ENCODE data around the gene DDX54.

The DDX54 gene

GRCh38 chr12:113140706-113141105 is 44.6 kb downstream of the DDX54 start:
- Histone ChIP-seq H4K20me1 (ENCODE audit: insufficient read depth, low read length) (no peaks in the 10 kb centered on the region), H3K9me2 (ENCODE audit: low read depth, low read length) (no peaks in the 10 kb centered on the region), H3F3A (ENCODE audit: insufficient read depth, low read length) (no peaks in the 10 kb centered on the region), H3K4me1 (ENCODE audit: insufficient read depth, low read length, severe bottlenecking) (peaks cover 52% of the 10 kb centered on the region), H3K27ac (ENCODE audit: low read depth, low read length, poor library complexity, severe bottlenecking) (peak overlapping the region; percentile 89), H3K9me3 (ENCODE audit: low read length) (no peaks in the 10 kb centered on the region), H3K4me2 (ENCODE audit: low read length) (peak overlapping the region; percentile 37), H3K4me3 (ENCODE audit: low read depth, low read length, poor library complexity, severe bottlenecking) (no peak overlapping the region), H3K27me3 (ENCODE audit: insufficient read depth, low read length) (no peaks in the 10 kb centered on the region), H3K79me2 (ENCODE audit: insufficient read depth, low read length) (no peaks in the 10 kb centered on the region), H3K9ac (ENCODE audit: low read length) (peak overlapping the region; percentile 17; the same call in 1 of the 2 replicates), H3K36me3 (ENCODE audit: insufficient read depth, low read length) (no peaks in the 10 kb centered on the region), H2AFZ (ENCODE audit: low read length) (no peak overlapping the region)
- TF ChIP-seq CTCF (IDR thresholded peaks at IDR 0.05; ENCODE audit: low read length) = no peak

- H3K4me3 ChIP-seq (ENCODE audit: low read depth, low read length, poor library complexity, severe bottlenecking) = no peak overlapping the region
- TF ChIP-seq CTCF (IDR thresholded peaks at IDR 0.05; ENCODE audit: low read length) = no peak
- TF ChIP-seq EZH2 (IDR thresholded peaks at IDR 0.05; ENCODE audit: borderline replicate concordance, low read length) = no peak
- H3F3A ChIP-seq (ENCODE audit: insufficient read depth, low read length) = no peaks in the 10 kb centered on the region
- peaks cover 59% of the 10 kb centered on the region for H3K4me1 ChIP-seq (ENCODE audit: insufficient read depth, low read length, severe bottlenecking)
- H3K27me3 ChIP-seq (ENCODE audit: insufficient read depth, low read length) = no peaks in the 10 kb centered on the region
- H2AFZ ChIP-seq (ENCODE audit: low read length) = no peak overlapping the region
- peak overlapping the region; percentile 74 for H3K27ac ChIP-seq (ENCODE audit: low read depth, low read length, poor library complexity, severe bottlenecking)
- no peak overlapping the region for H3K4me2 ChIP-seq (ENCODE audit: low read length)
- H4K20me1 ChIP-seq (ENCODE audit: insufficient read depth, low read length) = no peaks in the 10 kb centered on the region
- H3K9me3 ChIP-seq (ENCODE audit: low read length) = no peaks in the 10 kb centered on the region
- no peak overlapping the region for H3K9ac ChIP-seq (ENCODE audit: low read length)
- H3K79me2 ChIP-seq (ENCODE audit: insufficient read depth, low read length) = peaks cover 15% of the 10 kb centered on the region
- no peaks in the 10 kb centered on the region for H3K9me2 ChIP-seq (ENCODE audit: low read depth, low read length)
- peaks cover 16% of the 10 kb centered on the region; the same call in 1 of the 2 replicates for H3K36me3 ChIP-seq (ENCODE audit: insufficient read depth, low read length)
These were observed 46.5 kb downstream of the DDX54 start for GRCh38 chr12:113138826-113139225.

GRCh38 chr12:113137861-113138783 is 47.2 kb downstream of the DDX54 start:
- H4K20me1 ChIP-seq (ENCODE audit: insufficient read depth, low read length) = no peaks in the 10 kb centered on the region
- H3F3A ChIP-seq (ENCODE audit: insufficient read depth, low read length) = no peaks in the 10 kb centered on the region
- H3K79me2 ChIP-seq (ENCODE audit: insufficient read depth, low read length) = peaks cover 22% of the 10 kb centered on the region
- no peaks in the 10 kb centered on the region for H3K9me3 ChIP-seq (ENCODE audit: low read length)
- H3K9me2 ChIP-seq (ENCODE audit: low read depth, low read length) = no peaks in the 10 kb centered on the region
- no peak for TF ChIP-seq CTCF (IDR thresholded peaks at IDR 0.05; ENCODE audit: low read length)
- no peaks in the 10 kb centered on the region for H3K27me3 ChIP-seq (ENCODE audit: insufficient read depth, low read length)
- H3K4me3 ChIP-seq (ENCODE audit: low read depth, low read length, poor library complexity, severe bottlenecking) = no peak overlapping the region
- H3K4me1 ChIP-seq (ENCODE audit: insufficient read depth, low read length, severe bottlenecking) = peaks cover 66% of the 10 kb centered on the region
- no peak overlapping the region for H3K9ac ChIP-seq (ENCODE audit: low read length)
- peak overlapping the region; percentile 74 for H3K27ac ChIP-seq (ENCODE audit: low read depth, low read length, poor library complexity, severe bottlenecking)
- H2AFZ ChIP-seq (ENCODE audit: low read length) = no peak overlapping the region
- peaks cover 23% of the 10 kb centered on the region; the same call in 1 of the 2 replicates for H3K36me3 ChIP-seq (ENCODE audit: insufficient read depth, low read length)
- H3K4me2 ChIP-seq (ENCODE audit: low read length) = no peak overlapping the region
